PFSK-1 (cell line): Measurements from ENCODE around the gene FKBP15.

Experiments
- FOXP2 ChIP-seq: optimal IDR thresholded peaks from 2 replicates; pipeline ENCODE3; 2011; ENCODE audit warnings: borderline replicate concordance, control low read depth, inconsistent platforms; ENCODE audit not compliant: insufficient read depth; ENCODE audit errors: extremely low read length, extremely low read depth
- POLR2AphosphoS5 ChIP-seq: IDR thresholded peaks from 2 replicates; pipeline ENCODE4 v1.6.1; 2012; ENCODE audit warnings: low read depth, mild to moderate bottlenecking, control low read depth, low read length, moderate library complexity
- SIN3A ChIP-seq: IDR thresholded peaks from 2 replicates; pipeline ENCODE4 v1.6.1; 2012; ENCODE audit warnings: mild to moderate bottlenecking, low read length, moderate library complexity, borderline replicate concordance; ENCODE audit not compliant: insufficient read depth
- TAF1 ChIP-seq: IDR thresholded peaks from 2 replicates; pipeline ENCODE4 v1.6.1; 2012; ENCODE audit warnings: low read length, control low read depth, borderline replicate concordance; ENCODE audit not compliant: insufficient read depth
- TF ChIP-seq, protein P1 (sequence below), 2 experiments: IDR thresholded peaks; 2 replicates each; pipeline versions ENCODE4 v1.6.1 to v1.8.0; 2011 to 2012; ENCODE audit warnings: low read depth in 2 of 2, low read length in 2 of 2, control low read depth in 1 of 2, inconsistent platforms in 1 of 2, mild to moderate bottlenecking in 1 of 2, moderate library complexity in 1 of 2; ENCODE audit not compliant: insufficient read depth in 1 of 2

FKBP15 gene

DNA sequence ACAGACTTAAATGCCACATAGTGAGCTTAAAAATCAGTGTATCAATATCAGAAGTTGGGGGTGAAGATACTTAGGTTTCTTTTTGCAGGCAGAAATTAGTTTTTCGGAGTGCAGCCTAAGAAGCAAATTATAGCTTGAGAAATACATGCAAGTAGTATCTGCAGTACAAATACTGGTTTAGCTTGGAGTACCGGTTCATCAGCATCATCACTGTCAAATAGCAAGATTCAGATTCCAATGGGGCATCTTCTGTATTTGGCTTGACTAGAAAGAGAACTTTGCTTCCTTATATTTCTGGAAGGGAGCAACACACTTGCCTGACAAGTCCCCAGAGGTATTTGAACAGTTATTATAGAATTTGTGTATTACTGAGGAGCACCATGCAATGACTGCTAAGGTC, 20.1 kb upstream of the FKBP15 start:
- TF ChIP-seq TAF1: no peak
- TF ChIP-seq, protein P1, sequence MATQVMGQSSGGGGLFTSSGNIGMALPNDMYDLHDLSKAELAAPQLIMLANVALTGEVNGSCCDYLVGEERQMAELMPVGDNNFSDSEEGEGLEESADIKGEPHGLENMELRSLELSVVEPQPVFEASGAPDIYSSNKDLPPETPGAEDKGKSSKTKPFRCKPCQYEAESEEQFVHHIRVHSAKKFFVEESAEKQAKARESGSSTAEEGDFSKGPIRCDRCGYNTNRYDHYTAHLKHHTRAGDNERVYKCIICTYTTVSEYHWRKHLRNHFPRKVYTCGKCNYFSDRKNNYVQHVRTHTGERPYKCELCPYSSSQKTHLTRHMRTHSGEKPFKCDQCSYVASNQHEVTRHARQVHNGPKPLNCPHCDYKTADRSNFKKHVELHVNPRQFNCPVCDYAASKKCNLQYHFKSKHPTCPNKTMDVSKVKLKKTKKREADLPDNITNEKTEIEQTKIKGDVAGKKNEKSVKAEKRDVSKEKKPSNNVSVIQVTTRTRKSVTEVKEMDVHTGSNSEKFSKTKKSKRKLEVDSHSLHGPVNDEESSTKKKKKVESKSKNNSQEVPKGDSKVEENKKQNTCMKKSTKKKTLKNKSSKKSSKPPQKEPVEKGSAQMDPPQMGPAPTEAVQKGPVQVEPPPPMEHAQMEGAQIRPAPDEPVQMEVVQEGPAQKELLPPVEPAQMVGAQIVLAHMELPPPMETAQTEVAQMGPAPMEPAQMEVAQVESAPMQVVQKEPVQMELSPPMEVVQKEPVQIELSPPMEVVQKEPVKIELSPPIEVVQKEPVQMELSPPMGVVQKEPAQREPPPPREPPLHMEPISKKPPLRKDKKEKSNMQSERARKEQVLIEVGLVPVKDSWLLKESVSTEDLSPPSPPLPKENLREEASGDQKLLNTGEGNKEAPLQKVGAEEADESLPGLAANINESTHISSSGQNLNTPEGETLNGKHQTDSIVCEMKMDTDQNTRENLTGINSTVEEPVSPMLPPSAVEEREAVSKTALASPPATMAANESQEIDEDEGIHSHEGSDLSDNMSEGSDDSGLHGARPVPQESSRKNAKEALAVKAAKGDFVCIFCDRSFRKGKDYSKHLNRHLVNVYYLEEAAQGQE (IDR thresholded peaks at IDR 0.05; ENCODE audit: insufficient read depth in 1 of 2, low read depth in 2 of 2, low read length in 2 of 2): no peak
- TF ChIP-seq SIN3A: no peak
- no peak for TF ChIP-seq POLR2AphosphoS5

GRCh38 chr9:113238859-113239232, 17.8 kb upstream of the FKBP15 start:
- TF ChIP-seq TAF1 (no peak), POLR2AphosphoS5 (no peak), FOXP2 (no peak), SIN3A (no peak)
- TF ChIP-seq, protein P1 (IDR thresholded peaks at IDR 0.05; ENCODE audit: insufficient read depth in 1 of 2, low read depth in 2 of 2, low read length in 2 of 2): no peak

GRCh38 chr9:113238202-113238858, 17.3 kb upstream of the FKBP15 start:
- TF ChIP-seq POLR2AphosphoS5: no peak
- TF ChIP-seq, protein P1 (IDR thresholded peaks at IDR 0.05; ENCODE audit: insufficient read depth in 1 of 2, low read depth in 2 of 2, low read length in 2 of 2): no peak

- TF ChIP-seq SIN3A (no peak), TAF1 (no peak), FOXP2 (no peak), POLR2AphosphoS5 (no peak)
- TF ChIP-seq, protein P1 (IDR thresholded peaks at IDR 0.05; ENCODE audit: insufficient read depth in 1 of 2, low read depth in 2 of 2, low read length in 2 of 2): no peak
Measured at GRCh38 chr9:113237026-113237425, 15.9 kb upstream of the FKBP15 start.

GRCh38 chr9:113231701-113232100, 10.6 kb upstream of the FKBP15 start:
- TF ChIP-seq POLR2AphosphoS5: no peak
- no peak for TF ChIP-seq TAF1
- no peak for TF ChIP-seq SIN3A
- TF ChIP-seq, protein P1 (IDR thresholded peaks at IDR 0.05; ENCODE audit: insufficient read depth in 1 of 2, low read depth in 2 of 2, low read length in 2 of 2): no peak
- TF ChIP-seq FOXP2: no peak
